GM19438 (cell line): ENCODE results near the gene RPL35.

ENCODE experiments used
- ATAC-seq: cut with Tn5 transposase; IDR thresholded peaks from one replicate; pipeline ENCODE4 v1.9.1; 2021; ENCODE audit warnings: low read depth; ENCODE audit not compliant: unreplicated experiment

The RPL35 gene

DNA sequence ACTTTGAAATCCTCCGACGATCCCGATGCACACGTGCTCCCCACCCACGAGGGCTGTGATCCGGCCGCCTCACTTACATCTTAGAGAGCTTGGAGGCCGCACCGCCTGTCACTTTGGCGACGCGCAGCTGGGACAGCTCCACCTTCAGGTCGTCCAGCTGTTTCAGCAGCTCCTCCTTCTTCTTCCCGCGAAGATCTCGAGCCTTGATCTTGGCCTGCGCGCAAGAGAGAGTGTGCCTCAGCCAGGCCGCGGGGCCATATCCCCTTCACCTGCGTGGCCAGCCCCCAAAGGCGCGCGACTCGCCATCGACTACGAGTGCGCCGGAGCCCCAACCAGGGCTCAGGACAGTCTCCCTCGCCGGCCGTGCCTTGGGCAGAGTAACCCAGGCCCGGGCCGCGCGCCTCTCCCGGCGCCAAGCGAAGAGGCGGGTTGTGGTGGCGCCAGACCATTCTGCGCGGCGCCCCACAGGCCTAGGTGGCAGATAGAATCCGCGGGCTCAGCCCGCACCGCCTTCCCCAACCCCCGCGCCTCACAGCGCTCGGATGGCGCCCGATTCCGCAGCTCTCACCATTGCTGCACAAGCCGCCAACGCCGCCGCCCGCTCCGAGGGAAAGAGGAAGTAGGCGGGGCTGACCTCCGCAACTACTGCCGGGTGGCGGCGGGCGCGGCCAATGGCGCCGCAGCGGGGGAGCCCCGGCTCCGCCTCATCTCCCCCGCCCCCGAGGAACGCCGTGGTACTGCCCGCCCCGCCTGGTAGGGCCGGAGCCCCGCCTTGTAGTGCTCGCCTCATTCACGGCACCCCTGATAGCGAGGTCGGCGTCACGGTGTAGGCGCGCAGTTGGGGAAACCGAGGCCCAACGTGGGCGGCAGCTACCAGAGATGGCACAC lies at the start of gene RPL35, which contains the start of gene ARPC5L:
Gene RPL35 (minus strand): TSS at position 616 of the 888 bp plus-strand sequence. CDS start 45 bp downstream, at position 571.
Gene ARPC5L (plus strand): TSS at position 789 of the 888 bp plus-strand sequence. CDS start 7,161 bp downstream, outside the sequence.
- ATAC-seq, result peak; percentile 83

GRCh38 chr9:124908098-124908497 lies 46.3 kb upstream of the RPL35 start:
- ATAC-seq, result no peak

DNA sequence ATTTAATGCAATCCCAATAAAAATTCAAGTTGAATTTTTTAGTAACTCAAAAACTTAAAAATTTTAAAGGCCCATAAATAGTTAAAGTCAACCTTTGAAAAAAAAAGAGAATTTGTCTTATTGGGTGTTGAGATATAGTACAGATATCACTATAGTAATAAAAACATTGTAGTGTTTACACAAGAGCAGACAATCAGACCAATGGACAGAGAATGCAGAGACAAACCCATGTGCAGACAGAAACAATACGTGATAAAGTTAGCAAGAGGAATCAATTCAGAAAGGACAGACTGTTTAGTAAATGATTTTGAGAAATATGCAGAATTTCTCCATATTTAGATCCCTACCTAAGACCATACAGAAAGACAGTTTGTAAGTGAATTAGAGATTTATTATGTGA lies 45.2 kb upstream of the RPL35 start:
- no peak for ATAC-seq

DNA sequence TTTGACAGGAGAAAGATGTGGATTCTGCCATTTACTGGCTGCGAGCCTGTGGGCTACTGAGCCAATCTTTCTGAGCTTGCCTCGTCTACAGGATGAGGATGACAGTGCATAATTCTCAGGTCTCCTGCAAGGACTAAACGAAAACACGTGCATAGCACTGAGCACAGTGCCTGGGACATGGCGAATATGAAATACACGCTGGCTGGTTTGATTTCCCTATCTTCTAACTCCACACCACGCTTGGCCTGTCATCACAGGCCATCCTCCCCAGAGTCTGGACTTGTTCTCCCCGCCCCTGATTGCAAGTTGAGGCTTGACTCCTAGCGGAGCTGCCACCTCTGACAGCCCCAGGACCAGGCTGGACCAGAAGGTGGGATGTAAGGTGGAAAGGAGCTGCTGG lies 38.1 kb upstream of the RPL35 start:
- no peak for ATAC-seq

DNA sequence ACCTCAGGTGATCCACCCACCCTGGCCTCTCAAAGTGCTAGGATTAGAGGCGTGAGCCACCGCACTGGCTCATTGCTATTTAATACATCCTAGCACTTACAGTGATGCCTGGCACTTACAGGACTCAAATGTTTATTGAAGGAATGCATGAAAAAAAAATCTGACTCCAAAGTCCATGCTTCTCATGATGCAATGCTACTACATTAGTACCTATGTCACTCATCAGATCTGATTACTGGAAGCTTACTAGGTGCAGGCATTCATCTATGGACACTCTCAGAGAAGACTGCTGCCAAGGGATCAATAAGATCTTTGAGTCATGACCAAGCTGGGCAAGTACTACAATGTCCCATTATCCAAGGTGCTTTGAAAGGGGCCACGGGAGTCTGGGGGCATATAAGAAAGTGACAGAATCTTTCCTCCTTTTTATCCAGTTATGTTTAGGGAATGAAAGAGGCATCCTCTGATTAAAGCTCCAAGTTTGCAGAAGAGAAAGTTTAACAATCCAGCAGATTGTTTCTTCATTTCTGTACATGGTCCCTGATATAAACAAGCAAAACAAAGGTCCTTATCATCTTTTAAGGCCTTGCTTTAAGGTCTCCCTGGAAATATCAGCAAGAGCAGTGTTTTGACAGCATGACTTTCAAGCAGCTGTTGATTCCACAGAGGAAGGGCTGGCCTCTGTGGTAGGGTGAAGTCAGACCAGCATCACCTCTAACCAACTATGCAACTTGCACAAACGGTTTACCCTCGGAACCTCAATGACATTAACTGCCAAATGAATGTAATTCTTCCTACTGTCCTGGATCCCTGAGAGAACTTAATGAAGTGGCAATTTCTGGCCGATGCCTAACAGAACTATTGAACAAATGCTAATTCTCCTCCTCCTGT lies 36.1 kb upstream of the RPL35 start:
- ATAC-seq, result no peak

GRCh38 chr9:124894741-124895170 lies 33.0 kb upstream of the RPL35 start:
- no peak for ATAC-seq

GRCh38 chr9:124894035-124894740 lies 32.4 kb upstream of the RPL35 start:
- ATAC-seq, result no peak

GRCh38 chr9:124890179-124890578 lies 28.4 kb upstream of the RPL35 start:
- no peak for ATAC-seq

- ATAC-seq, result no peak
These were observed 27.2 kb upstream of the RPL35 start for GRCh38 chr9:124889006-124889405.

DNA sequence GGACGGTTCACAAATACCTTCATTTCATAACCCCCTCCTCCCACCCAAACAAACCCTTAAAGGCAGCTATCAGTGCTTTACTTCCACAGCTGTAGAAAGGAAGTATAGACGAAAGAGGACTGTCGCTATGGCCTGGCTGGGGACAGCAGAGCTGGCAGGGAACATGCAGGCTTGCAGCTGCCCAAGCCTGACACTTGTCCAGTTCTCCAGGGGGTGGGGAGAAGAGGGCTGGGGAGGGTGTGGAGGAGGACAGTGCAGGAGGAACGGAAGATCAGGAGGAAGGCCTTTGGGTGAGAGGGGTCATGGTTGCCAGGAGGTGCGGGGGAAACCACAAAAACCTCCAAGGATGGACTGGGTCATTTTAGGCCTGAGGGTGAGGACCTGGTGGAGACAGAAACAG lies 26.1 kb upstream of the RPL35 start:
- no peak for ATAC-seq

DNA sequence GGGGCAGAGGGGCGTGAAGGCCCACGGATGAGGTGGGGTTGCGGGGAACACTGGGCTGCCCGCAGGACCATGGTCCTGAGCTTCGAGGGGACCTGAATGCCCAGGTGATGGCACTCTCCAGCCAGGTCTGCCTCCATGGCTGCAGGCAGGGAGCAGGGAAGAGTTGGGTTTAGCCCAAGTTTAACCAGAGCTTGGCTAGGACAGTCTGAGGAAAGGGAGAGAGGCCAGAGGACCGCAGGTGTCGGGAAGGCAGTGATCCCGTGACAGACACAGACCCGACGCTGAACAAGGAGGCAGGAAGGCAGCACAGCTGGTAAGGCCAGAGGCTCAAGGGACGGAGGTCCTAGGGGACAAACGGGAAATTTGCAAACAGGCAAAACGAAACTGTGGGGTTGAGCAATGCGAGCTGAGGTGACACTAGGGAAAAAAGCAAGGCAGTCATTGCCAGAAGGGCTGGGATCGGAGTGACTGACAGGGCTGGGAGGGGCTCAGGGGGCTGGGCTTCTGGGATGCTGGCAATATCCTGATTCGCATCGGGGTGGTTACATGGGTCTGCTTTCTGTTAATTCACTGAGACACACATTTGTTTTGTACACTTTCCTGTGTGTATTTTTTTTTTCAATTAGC lies 25.2 kb upstream of the RPL35 start:
- no peak for ATAC-seq

DNA sequence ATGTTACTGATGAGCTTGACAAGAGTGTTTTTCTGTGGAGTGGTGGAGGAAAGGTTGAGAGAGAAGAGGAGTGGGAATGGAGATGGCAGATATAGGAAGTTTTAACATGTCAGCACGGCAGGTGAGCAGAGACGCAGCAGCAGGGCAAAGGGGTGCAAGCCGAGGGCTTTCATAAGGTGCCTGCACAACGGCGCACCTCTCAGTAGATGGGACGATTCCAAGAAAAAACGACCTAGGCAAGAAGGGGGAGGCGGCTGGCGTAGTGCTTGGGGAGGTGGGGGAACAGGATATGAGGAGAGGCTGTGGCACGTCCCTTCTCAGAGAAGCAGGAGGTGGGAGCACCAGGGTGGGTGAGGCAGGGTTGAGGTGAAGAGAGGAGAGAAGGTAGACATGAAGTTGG lies 24.7 kb upstream of the RPL35 start:
- ATAC-seq, result no peak

GRCh38 chr9:124885551-124885950 lies 23.8 kb upstream of the RPL35 start:
- ATAC-seq, result no peak

DNA sequence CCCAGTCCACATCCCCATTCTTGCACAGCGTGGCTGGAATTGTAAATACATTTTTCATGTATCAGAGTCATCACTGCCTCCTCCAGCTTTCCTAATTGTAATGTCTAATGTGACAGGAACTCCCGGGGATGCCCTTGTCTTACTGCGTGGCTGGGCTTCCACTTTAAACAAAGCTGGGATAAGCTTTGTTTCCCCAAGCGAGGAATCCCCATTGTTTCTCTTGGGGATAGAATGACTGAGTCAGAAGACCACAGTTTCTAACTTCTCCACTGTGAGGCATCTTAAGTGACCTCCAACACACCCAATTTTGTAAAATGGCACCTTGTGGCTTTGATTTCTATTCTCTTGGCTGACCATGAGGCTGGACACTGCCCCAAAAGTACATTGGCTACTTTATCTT lies 22.6 kb upstream of the RPL35 start:
- no peak for ATAC-seq

GRCh38 chr9:124882231-124882630 lies 20.5 kb upstream of the RPL35 start:
- no peak for ATAC-seq

DNA sequence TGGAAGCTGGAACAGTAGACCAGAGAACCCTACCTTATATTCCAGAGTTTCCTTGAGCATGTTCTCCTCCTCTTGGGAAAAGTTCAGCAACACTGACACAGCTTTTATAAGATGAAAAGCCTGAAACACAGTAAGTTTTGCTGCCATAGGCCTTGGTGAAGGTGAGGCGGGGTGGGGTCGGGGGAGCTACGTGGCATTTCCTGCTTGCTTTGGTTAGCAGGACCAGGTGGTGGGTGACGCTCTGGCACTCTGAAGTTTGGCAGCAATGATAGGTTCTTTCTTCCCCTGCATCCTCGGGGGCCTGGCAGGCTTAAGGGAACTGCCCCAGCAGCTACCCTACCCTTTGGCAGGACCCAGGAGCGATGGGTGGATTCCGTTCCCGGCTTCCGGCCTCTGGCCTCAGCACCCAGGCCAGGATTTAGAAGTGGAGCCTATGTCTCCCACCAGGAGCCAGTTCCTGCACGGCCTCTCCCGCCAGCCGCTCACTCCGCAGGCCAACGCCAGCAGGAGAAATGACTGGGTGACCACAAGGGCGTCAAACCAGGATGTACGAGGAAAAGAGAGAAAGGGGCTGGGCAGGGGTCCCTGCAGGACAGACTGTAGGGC lies 19.5 kb upstream of the RPL35 start:
- no peak for ATAC-seq

- ATAC-seq, result no peak
These were observed 18.7 kb upstream of the RPL35 start for GRCh38 chr9:124880501-124880900.

- no peak for ATAC-seq
These were observed 17.5 kb upstream of the RPL35 start for GRCh38 chr9:124879226-124879625.

GRCh38 chr9:124878518-124878917 lies 16.8 kb upstream of the RPL35 start:
- ATAC-seq, result no peak

GRCh38 chr9:124878021-124878420 lies 16.3 kb upstream of the RPL35 start:
- no peak for ATAC-seq
